ENCODE results near the gene NOL11.

- no peak for TF ChIP-seq EZH2phosphoT487 (IDR thresholded peaks at IDR 0.05; ENCODE audit: borderline replicate concordance, low read depth)
- TF ChIP-seq PBX3 (IDR thresholded peaks at IDR 0.05): no peak
- TF ChIP-seq CTCF (IDR thresholded peaks at IDR 0.05): no peak
- TF ChIP-seq CHD2 (IDR thresholded peaks at IDR 0.05; ENCODE audit: low read length, partially characterized antibody): no peak
- TF ChIP-seq SMC3 (IDR thresholded peaks at IDR 0.05; ENCODE audit: low read depth, low read length): no peak
- TF ChIP-seq NFIC (IDR thresholded peaks at IDR 0.05; ENCODE audit: borderline replicate concordance): no peak
- TF ChIP-seq YY1 (IDR thresholded peaks at IDR 0.05; ENCODE audit: low read depth): no peak
- TF ChIP-seq EP300 (IDR thresholded peaks at IDR 0.05; ENCODE audit: borderline replicate concordance in 1 of 2, low read depth in 1 of 2, low read length in 1 of 2): no peak
- no peak for TF ChIP-seq POLR2AphosphoS5 (IDR thresholded peaks at IDR 0.05; ENCODE audit: low read depth, low read length)
- TF ChIP-seq SIN3A (IDR thresholded peaks at IDR 0.05; ENCODE audit: borderline replicate concordance, low read depth, low read length): no peak
Measured at GRCh38 chr17:67773246-67773645, 55.5 kb downstream of the NOL11 start.

Data from SK-N-SH (cell line).